ENCODE data around the gene TIMM8B.
"Not testable (repeated sequence)": the region's sequence is repeated elsewhere in the genome, so short reads cannot be mapped to it uniquely, and the experiment has no call there.

The TIMM8B gene

GRCh38 chr11:112073941-112074811 lies 12.4 kb downstream of the TIMM8B start, which contains the start of the genes NKAPD1 and PIH1D2:
Gene NKAPD1, plus strand, starts transcription at chr11:112074299. Its CDS starts 1,276 bp downstream, at chr11:112075575.
Gene PIH1D2, minus strand, starts transcription at chr11:112074017. Its CDS starts 843 bp downstream, at chr11:112073174.
- DNase-seq: no peak

- DNase-seq: no peak
Measured at GRCh38 chr11:112062923-112063322, 23.6 kb downstream of the TIMM8B start.

- no peak for DNase-seq
Measured at GRCh38 chr11:112058103-112058502, 28.5 kb downstream of the TIMM8B start.

GRCh38 chr11:112057170-112057569 lies 29.4 kb downstream of the TIMM8B start:
- no peak for DNase-seq

DNA sequence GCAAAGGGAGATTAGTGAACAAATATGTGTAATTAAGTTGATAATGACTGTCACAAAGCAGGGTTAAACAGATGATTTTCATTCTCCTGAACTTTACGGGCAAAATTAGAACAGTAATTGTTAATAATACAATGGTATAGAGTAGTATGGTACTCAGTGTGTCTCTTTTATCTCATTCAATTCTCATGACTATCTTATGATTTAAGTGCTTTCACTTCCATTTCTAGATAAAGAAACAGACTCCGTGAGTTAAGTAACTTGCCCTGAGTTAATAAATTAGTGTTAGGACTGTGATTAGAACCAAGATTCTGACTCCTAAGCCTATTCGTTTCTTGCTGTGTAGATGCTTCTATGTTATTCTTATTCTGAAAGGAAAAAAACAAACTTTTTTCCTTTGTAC lies 34.8 kb downstream of the TIMM8B start:
- DNase-seq: no peak

- DNase-seq: no peak
Measured at GRCh38 chr11:112050721-112051120, 35.8 kb downstream of the TIMM8B start.

DNA sequence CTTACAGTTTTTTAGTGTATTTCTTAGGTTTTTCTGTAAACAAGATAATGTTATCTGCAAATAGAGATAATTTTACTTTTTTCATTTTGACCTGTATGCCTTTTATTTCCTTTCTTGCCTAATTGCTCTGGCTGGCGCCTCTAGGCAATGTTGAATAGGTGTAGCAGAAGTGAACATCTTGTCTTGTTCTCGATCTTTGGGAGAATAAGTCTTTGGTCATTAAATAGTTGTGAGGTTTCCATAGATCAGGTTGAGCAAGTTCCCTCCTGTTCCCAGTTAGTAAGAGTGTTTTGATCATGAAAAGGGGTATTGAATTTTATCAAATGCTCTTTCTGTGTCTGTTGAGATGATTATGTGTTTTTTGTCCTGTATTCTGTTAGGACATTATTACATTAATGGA lies 36.8 kb downstream of the TIMM8B start:
- DNase-seq: no peak

GRCh38 chr11:112048256-112048655 lies 38.3 kb downstream of the TIMM8B start:
- DNase-seq: not testable (repeated sequence)

DNA sequence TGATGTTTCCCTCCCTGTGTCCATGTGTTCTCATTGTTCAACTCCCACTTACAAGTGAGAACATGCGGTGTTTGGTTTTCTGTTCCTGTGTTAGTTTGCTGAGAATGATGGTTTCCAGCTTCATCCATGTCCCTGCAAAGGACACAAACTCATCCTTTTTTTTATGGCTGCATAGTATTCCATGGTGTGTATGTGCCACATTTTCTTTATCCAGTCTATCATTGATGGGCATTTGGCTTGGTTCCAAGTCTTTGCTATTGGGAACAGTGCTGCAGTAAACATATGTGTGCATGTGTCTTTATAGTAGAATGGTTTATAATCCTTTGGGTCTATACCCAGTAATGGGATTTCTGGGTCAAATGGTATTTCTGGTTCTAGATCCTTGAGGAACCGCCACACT lies 39.9 kb downstream of the TIMM8B start:
- not testable (repeated sequence) for DNase-seq

- DNase-seq: no peak
Measured at GRCh38 chr11:112044961-112045360, 41.6 kb downstream of the TIMM8B start.

DNA sequence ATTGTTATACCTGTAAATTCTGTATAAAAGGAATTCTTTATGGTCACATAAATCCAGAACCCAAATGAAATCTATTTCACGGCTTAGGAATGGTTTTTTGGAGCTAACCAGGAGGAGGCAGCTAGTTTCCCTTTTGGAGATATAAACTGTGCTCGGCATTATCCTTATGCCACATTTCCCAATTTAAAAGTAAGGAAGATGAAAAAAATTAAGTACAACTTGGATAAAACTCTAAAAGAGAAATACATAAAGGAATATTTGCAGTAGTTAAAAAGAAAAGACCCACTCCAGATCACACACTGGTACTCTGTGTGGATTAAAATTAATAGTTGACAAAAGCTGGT lies 43.6 kb downstream of the TIMM8B start:
- DNase-seq: no peak

GRCh38 chr11:112042161-112042960 lies 44.2 kb downstream of the TIMM8B start:
- DNase-seq: no peak

DNA sequence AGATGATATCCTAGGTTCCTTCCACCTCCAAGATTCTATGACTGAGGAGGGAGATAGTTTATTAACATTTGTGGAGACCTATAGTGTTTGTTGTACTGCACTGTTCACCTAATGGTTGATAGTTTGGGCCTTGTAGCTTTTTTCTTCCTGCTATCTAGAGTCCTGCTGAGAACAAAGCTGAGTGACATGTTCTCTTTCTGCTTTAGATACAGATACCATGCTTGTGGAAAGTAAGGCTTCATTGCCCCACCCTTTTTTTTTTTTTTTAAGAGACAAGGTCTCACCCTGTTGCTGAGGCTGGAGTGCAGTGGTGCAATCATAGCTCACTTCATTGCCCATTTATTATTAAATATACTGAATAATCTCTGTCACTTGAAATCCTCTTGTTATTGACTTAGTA lies 49.0 kb downstream of the TIMM8B start:
- DNase-seq: no peak
